GM19372 (cell line): ENCODE data around the gene SHLD3.
"Not testable (repeated sequence)": the region's sequence is repeated elsewhere in the genome, so short reads cannot be mapped to it uniquely, and the experiment has no call there.

Experiments
- ATAC-seq: cut with Tn5 transposase; IDR thresholded peaks from one replicate; pipeline ENCODE4 v1.9.1; 2021; ENCODE audit warnings: mild to moderate bottlenecking, low read depth, moderate library complexity; ENCODE audit not compliant: unreplicated experiment

SHLD3 gene

GRCh38 chr5:65676056-65676455, 51.2 kb downstream of the SHLD3 start:
- ATAC-seq, result not testable (repeated sequence)
